HEK293 (cell line): Measurements from ENCODE around the gene DLL4.

ENCODE experiments used
- CTCF ChIA-PET: fragments of 350-600 bp; formaldehyde crosslinking; extraction: SDS; loops from one replicate; lab custom pipeline; 2021; ENCODE audit warnings: antibody characterized with exemption; lab: Yijun Ruan, JAX
- POLR2A ChIA-PET: fragments of 300-600 bp; formaldehyde crosslinking; extraction: SDS; loops from one replicate; lab custom pipeline; 2020; ENCODE audit warnings: antibody characterized with exemption, inconsistent platforms; lab: Yijun Ruan, JAX
- H3K27ac ChIP-seq: fragments of 200-500 bp; sonication (Bioruptor generic); 2 replicates; pipeline ENCODE4 v1.5.1; 2014; ENCODE audit warnings: low read depth, low read length, control low read depth, inconsistent platforms; ENCODE audit errors: extremely low read depth
- H3K36me3 ChIP-seq, 2 experiments: fragments of 200-500 bp in 1 of 2; sonication (Bioruptor generic) in 1 of 2; 1 replicate in 1 of 2; 2 replicates in 1 of 2; pipeline ENCODE4 v1.5.1; 2014 to 2017; ENCODE audit warnings: inconsistent platforms in 2 of 2, low read length in 2 of 2; ENCODE audit not compliant: control insufficient read depth in 2 of 2, insufficient read depth in 1 of 2
- H3K4me1 ChIP-seq: fragments of 200-500 bp; sonication (Bioruptor generic); 2 replicates; pipeline ENCODE4 v1.5.1; 2014; ENCODE audit warnings: mild to moderate bottlenecking, low read length, inconsistent platforms; ENCODE audit not compliant: control insufficient read depth, insufficient read depth
- H3K4me3 ChIP-seq: 2 replicates; pipeline ENCODE4 v1.5.1; 2011; ENCODE audit warnings: low read depth, mild to moderate bottlenecking, control low read depth, low read length, moderate library complexity
- H3K9me3 ChIP-seq: fragments of 200-500 bp; sonication (Bioruptor generic); 2 replicates; pipeline ENCODE4 v1.5.1; 2014; ENCODE audit warnings: low read depth, low read length, inconsistent platforms; ENCODE audit not compliant: control insufficient read depth, insufficient read depth
- BCL11A ChIP-seq: fragments of 450-650 bp; formaldehyde crosslinking; IDR thresholded peaks from 2 replicates; pipeline ENCODE4 v1.5.1; 2016; ENCODE audit warnings: low read depth, missing biosample characterization, missing genetic modification characterization
- GLI4 ChIP-seq: fragments of 450-650 bp; formaldehyde crosslinking; IDR thresholded peaks from 2 replicates; pipeline ENCODE4 v1.5.1; 2016; ENCODE audit warnings: missing biosample characterization, missing genetic modification characterization
- GLIS1 ChIP-seq: fragments of 450-650 bp; formaldehyde crosslinking; IDR thresholded peaks from 2 replicates; pipeline ENCODE4 v1.5.1; 2016; ENCODE audit warnings: missing biosample characterization, missing genetic modification characterization
- OVOL3 ChIP-seq: fragments of 450-650 bp; formaldehyde crosslinking; IDR thresholded peaks from 2 replicates; pipeline ENCODE4 v1.5.1; 2016; ENCODE audit warnings: missing biosample characterization, missing genetic modification characterization
- PRDM10 ChIP-seq: fragments of 450-650 bp; formaldehyde crosslinking; IDR thresholded peaks from 2 replicates; pipeline ENCODE4 v1.5.1; 2016; ENCODE audit warnings: missing biosample characterization, missing genetic modification characterization
- REST ChIP-seq: fragments of 450-650 bp; formaldehyde crosslinking; IDR thresholded peaks from 2 replicates; pipeline ENCODE4 v1.5.1; 2016; ENCODE audit warnings: missing biosample characterization, missing genetic modification characterization
- YY2 ChIP-seq: fragments of 450-650 bp; formaldehyde crosslinking; IDR thresholded peaks from 2 replicates; pipeline ENCODE4 v1.5.1; 2016; ENCODE audit warnings: missing biosample characterization, missing genetic modification characterization
- ZBTB17 ChIP-seq: fragments of 450-650 bp; formaldehyde crosslinking; IDR thresholded peaks from 2 replicates; pipeline ENCODE4 v1.5.1; 2016; ENCODE audit warnings: missing biosample characterization, missing genetic modification characterization
- ZBTB8A ChIP-seq: fragments of 450-650 bp; formaldehyde crosslinking; IDR thresholded peaks from 2 replicates; pipeline ENCODE4 v1.5.1; 2016; ENCODE audit warnings: missing biosample characterization, missing genetic modification characterization
- ZNF138 ChIP-seq: fragments of 450-650 bp; formaldehyde crosslinking; IDR thresholded peaks from 2 replicates; pipeline ENCODE4 v1.5.1; 2016; ENCODE audit warnings: missing biosample characterization, missing genetic modification characterization, borderline replicate concordance
- ZNF140 ChIP-seq: fragments of 450-650 bp; formaldehyde crosslinking; IDR thresholded peaks from 2 replicates; pipeline ENCODE4 v1.5.1; 2016; ENCODE audit warnings: missing biosample characterization, missing genetic modification characterization
- ZNF146 ChIP-seq: fragments of 450-650 bp; formaldehyde crosslinking; IDR thresholded peaks from 2 replicates; pipeline ENCODE4 v1.5.1; 2016; ENCODE audit warnings: missing biosample characterization, missing genetic modification characterization
- ZNF155 ChIP-seq: fragments of 450-650 bp; formaldehyde crosslinking; IDR thresholded peaks from 2 replicates; pipeline ENCODE4 v1.5.1; 2016; ENCODE audit warnings: missing biosample characterization, missing genetic modification characterization
- ZNF202 ChIP-seq: fragments of 450-650 bp; formaldehyde crosslinking; IDR thresholded peaks from 2 replicates; pipeline ENCODE4 v1.5.1; 2016; ENCODE audit warnings: missing biosample characterization, missing genetic modification characterization, borderline replicate concordance
- ZNF221 ChIP-seq: fragments of 450-650 bp; formaldehyde crosslinking; IDR thresholded peaks from 2 replicates; pipeline ENCODE4 v1.5.1; 2017; ENCODE audit warnings: missing biosample characterization, missing genetic modification characterization, borderline replicate concordance
- ZNF292 ChIP-seq: fragments of 450-650 bp; formaldehyde crosslinking; IDR thresholded peaks from 2 replicates; pipeline ENCODE4 v1.5.1; 2016; ENCODE audit warnings: low read depth, missing biosample characterization, missing genetic modification characterization, borderline replicate concordance
- ZNF354C ChIP-seq: fragments of 450-650 bp; formaldehyde crosslinking; IDR thresholded peaks from 2 replicates; pipeline ENCODE4 v1.5.1; 2016; ENCODE audit warnings: missing biosample characterization, missing genetic modification characterization, low read depth, borderline replicate concordance
- ZNF560 ChIP-seq: fragments of 450-650 bp; formaldehyde crosslinking; IDR thresholded peaks from 2 replicates; pipeline ENCODE4 v1.5.1; 2017; ENCODE audit warnings: missing biosample characterization, missing genetic modification characterization, borderline replicate concordance
- ZNF600 ChIP-seq: fragments of 450-650 bp; formaldehyde crosslinking; IDR thresholded peaks from 2 replicates; pipeline ENCODE4 v1.5.1; 2016; ENCODE audit warnings: missing biosample characterization, missing genetic modification characterization
- ZNF610 ChIP-seq: fragments of 450-650 bp; formaldehyde crosslinking; IDR thresholded peaks from 2 replicates; pipeline ENCODE4 v1.5.1; 2016; ENCODE audit warnings: missing biosample characterization, missing genetic modification characterization, borderline replicate concordance
- ZNF664 ChIP-seq: fragments of 450-650 bp; formaldehyde crosslinking; IDR thresholded peaks from 2 replicates; pipeline ENCODE4 v1.5.1; 2016; ENCODE audit warnings: missing biosample characterization, missing genetic modification characterization
- ZNF701 ChIP-seq: fragments of 450-650 bp; formaldehyde crosslinking; IDR thresholded peaks from 2 replicates; pipeline ENCODE4 v1.5.1; 2016; ENCODE audit warnings: missing biosample characterization, missing genetic modification characterization
- ZNF768 ChIP-seq: fragments of 450-650 bp; formaldehyde crosslinking; IDR thresholded peaks from 2 replicates; pipeline ENCODE4 v1.5.1; 2018; ENCODE audit warnings: missing biosample characterization, mild to moderate bottlenecking, missing genetic modification characterization
- ZNF777 ChIP-seq: fragments of 450-650 bp; formaldehyde crosslinking; IDR thresholded peaks from 2 replicates; pipeline ENCODE4 v1.5.1; 2017; ENCODE audit warnings: missing biosample characterization, missing genetic modification characterization, borderline replicate concordance
- ZNF785 ChIP-seq: fragments of 450-650 bp; formaldehyde crosslinking; IDR thresholded peaks from 2 replicates; pipeline ENCODE4 v1.5.1; 2016; ENCODE audit warnings: missing biosample characterization, missing genetic modification characterization
- ZSCAN16 ChIP-seq: fragments of 450-650 bp; formaldehyde crosslinking; IDR thresholded peaks from 2 replicates; pipeline ENCODE4 v1.5.1; 2016; ENCODE audit warnings: missing biosample characterization, missing genetic modification characterization

The DLL4 gene

DNA sequence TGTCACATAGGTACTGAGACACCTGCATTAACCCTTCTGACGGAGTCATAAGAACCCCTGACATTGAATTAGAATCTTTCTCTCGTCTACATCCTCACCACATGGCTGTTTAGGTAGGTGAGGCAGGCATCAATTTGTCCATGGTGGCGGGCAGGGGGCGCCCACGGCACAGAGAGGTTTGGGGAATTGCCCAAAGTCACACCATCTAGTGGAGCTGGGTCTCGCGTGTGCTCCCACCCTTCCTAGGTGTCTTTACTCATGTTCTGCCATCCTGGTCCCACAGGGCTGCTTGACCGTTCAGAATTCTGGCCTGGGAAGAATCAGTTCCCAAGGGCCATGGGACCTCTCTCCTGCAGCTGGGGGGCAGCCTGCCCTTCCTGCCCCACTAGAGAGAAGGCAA lies 14.7 kb upstream of the DLL4 start (continued):
- TF ChIP-seq REST (tag by site-specific recombination): no peak
- TF ChIP-seq ZNF140: no peak
- no peak for TF ChIP-seq YY2
- no peak for TF ChIP-seq ZNF560
- no peak for TF ChIP-seq ZNF221 (tag by site-specific recombination)
- no peak for TF ChIP-seq ZNF785 (tag by site-specific recombination)
- no peak for TF ChIP-seq OVOL3 (tag by site-specific recombination)
- no peak for TF ChIP-seq ZNF610 (tag by site-specific recombination)
- TF ChIP-seq ZNF202 (tag by site-specific recombination): no peak
- no peak for TF ChIP-seq BCL11A (tag by site-specific recombination)
- no peak for TF ChIP-seq ZSCAN16 (tag by site-specific recombination)

DNA sequence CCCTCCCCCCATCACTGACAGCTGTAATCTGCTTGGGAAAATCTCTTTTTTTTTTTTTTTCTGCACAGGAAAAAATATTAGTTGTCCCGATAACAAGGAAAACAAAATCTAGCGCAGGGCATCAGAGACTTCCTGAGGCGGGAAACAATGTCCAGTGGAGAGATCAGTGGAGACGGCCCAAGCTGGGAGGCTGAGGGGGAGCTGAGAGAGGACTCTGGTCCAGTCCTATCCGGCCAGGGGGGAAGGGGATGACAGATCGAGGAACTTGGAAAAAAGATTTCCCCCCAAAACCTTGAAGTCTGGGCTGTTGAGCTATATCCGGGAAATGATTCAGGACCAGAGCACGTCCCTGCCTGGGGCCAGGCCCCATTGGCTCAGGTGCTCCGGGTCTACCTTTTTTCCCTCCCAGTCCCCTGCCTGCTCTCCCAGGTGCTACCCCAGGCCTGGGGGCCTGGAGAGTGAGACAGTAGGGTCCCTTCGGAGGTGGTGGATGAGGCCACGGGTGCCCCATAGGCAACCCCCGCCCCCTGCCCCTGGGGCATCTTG lies 14.0 kb upstream of the DLL4 start:
- H3K36me3 ChIP-seq: no peaks in the 10 kb centered on the region
- H3K9me3 ChIP-seq: no peaks in the 10 kb centered on the region
- POLR2A ChIA-PET: interaction anchor here (0.9 to 2.0 kb wide), 2 partner anchors 14 to 38 kb away, joined by 3 to 9 read pairs; partner anchors contain the start of genes CHAC1 and DLL4
- no peaks in the 10 kb centered on the region for H3K4me1 ChIP-seq
- H3K27ac ChIP-seq: no peak overlapping the region
- H3K4me3 ChIP-seq: no peak overlapping the region
- TF ChIP-seq ZNF560: no peak
- TF ChIP-seq PRDM10 (tag by site-specific recombination): 0 out of 2 replicates have a peak, but pooled peaks have one; percentile 19
- TF ChIP-seq, all 188 proteins: peak for 1
- CTCF ChIA-PET: interaction anchor here (0.6 to 2.0 kb wide), 5 partner anchors 9 to 107 kb away, joined by 3 to 10 read pairs (median 3); no protein-coding TSS in a partner anchor

DNA sequence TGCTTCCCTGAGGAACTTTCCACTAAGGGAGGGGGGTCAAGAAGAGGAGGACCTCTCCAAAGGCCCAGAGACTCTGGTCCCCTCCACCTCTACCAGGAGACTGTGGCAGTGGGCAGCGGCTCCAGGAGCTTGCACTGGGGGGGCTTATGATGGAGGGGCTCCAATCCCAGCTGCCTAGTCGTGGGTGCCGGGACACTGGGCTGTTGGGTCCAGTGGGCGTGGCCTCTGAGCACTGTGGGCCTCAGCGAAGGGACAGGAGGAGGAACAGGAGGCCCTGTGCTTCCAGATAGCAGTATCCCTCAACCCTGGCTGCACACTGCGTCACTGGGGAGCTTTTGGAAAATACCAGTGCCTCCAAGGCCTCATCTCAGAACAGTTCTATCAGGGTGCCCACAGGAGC lies 13.5 kb upstream of the DLL4 start:
- H3K27ac ChIP-seq: no peak overlapping the region
- POLR2A ChIA-PET: interaction anchor here (0.9 to 2.0 kb wide), 2 partner anchors 13 to 37 kb away, joined by 3 to 9 read pairs; partner anchors contain the start of genes CHAC1 and DLL4
- TF ChIP-seq ZNF292 (tag by site-specific recombination) (no peak), GLIS1 (tag by site-specific recombination) (no peak), ZNF701 (no peak), ZNF600 (tag by site-specific recombination) (no peak), ZNF155 (tag by site-specific recombination) (no peak), ZNF354C (tag by site-specific recombination) (no peak), GLI4 (tag by site-specific recombination) (no peak), ZBTB8A (tag by site-specific recombination) (no peak), ZNF777 (tag by site-specific recombination) (no peak), ZNF664 (tag by site-specific recombination) (no peak), ZNF768 (tag by site-specific recombination) (no peak), ZBTB17 (tag by site-specific recombination) (no peak), ZNF146 (tag by site-specific recombination) (no peak), ZNF138 (tag by site-specific recombination) (no peak)
- TF ChIP-seq, all 188 proteins: peak for 0
- Histone ChIP-seq H3K4me3 (no peak overlapping the region), H3K4me1 (no peaks in the 10 kb centered on the region), H3K36me3 (no peaks in the 10 kb centered on the region), H3K9me3 (no peaks in the 10 kb centered on the region)
- CTCF ChIA-PET: interaction anchor here (0.8 to 2.0 kb wide), 3 partner anchors 10 to 107 kb away, joined by 3 to 10 read pairs (median 5); no protein-coding TSS in a partner anchor
